ENCODE measurements around the gene OTOG.

DNA sequence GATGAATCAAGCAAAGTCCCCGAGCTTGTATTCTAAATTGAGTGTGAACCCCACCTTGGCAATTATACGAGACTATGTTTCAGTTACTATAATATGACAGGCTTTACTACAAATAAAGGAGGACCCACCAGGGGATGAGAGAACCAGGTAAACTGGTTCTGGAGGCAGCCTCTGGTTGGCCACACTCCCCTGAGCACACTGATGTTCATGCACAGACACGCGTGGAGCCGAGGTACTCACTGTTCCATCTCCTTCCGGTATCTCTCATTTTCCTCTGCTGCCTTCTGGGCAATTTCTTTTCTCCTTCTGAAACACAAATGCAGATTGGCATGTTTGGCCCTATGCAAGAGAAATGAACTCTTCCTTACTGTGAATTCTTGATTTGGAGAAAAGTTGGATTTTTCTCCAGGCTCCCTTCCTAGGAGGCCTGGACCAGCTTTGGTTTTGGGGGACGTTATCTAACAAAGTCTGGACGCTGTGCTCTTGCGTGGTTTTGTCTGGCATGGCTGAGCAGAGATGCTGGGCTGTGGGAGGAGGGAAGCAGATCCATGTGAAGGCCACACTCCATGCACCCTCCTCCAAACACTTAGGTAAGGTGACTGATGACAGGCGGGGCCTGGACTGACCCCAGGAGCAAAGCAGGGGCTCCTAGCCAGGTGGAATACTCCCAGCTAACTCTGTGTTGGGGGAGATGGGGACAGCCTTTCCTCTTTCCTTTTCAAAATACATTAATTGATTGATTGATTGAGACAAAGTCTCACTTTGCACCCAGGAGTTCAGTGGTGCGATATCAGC is 25.8 kb upstream of the OTOG start:
- TF ChIP-seq, protein P1, sequence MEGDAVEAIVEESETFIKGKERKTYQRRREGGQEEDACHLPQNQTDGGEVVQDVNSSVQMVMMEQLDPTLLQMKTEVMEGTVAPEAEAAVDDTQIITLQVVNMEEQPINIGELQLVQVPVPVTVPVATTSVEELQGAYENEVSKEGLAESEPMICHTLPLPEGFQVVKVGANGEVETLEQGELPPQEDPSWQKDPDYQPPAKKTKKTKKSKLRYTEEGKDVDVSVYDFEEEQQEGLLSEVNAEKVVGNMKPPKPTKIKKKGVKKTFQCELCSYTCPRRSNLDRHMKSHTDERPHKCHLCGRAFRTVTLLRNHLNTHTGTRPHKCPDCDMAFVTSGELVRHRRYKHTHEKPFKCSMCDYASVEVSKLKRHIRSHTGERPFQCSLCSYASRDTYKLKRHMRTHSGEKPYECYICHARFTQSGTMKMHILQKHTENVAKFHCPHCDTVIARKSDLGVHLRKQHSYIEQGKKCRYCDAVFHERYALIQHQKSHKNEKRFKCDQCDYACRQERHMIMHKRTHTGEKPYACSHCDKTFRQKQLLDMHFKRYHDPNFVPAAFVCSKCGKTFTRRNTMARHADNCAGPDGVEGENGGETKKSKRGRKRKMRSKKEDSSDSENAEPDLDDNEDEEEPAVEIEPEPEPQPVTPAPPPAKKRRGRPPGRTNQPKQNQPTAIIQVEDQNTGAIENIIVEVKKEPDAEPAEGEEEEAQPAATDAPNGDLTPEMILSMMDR (IDR thresholded peaks at IDR 0.05; ENCODE audit: insufficient read depth, low read length, poor library complexity, severe bottlenecking): no peak
- no peak for TF ChIP-seq EZH2phosphoT487 (conservative IDR thresholded peaks at IDR 0.05; ENCODE audit: low read length)

Data from SU-DHL-6 (cell line).